ENCODE measurements around the gene CPZ.

DNA sequence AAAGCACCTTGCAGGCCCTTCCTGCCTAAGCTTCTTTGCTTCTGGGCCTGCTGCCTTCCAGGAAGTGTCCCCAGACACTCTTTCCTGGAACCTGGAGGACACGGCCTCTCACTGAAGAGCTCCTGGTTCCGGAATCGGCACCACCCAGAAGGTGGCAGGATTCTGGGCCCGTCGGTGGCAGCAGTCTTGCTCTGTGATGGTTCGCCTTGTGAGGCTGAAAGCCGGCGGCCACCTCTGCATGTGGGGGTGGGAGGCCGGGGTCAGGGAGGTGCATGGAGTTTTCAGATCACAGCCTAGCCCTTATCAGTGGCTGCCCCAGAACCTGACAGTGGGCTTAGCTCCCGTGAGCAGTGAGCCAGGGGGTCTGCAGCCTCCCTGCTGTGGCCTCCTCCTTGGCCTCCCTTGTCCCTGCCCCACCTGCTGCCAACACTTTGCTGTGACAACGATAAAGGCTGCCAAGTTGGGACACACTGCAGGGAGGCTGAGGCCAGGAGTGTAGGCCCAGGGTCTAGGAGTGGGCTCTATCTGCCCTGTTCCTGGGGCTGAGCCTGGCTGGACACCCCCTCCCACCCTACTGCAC lies 43.1 kb upstream of the CPZ start:
- TF ChIP-seq POLR2AphosphoS5 (IDR thresholded peaks at IDR 0.05; ENCODE audit: low read depth, low read length) (no peak), SIN3A (IDR thresholded peaks at IDR 0.05; ENCODE audit: borderline replicate concordance, insufficient read depth, low read length) (no peak), TAF1 (IDR thresholded peaks at IDR 0.05; ENCODE audit: borderline replicate concordance, insufficient read depth, low read length) (no peak)
- TF ChIP-seq, protein P1, sequence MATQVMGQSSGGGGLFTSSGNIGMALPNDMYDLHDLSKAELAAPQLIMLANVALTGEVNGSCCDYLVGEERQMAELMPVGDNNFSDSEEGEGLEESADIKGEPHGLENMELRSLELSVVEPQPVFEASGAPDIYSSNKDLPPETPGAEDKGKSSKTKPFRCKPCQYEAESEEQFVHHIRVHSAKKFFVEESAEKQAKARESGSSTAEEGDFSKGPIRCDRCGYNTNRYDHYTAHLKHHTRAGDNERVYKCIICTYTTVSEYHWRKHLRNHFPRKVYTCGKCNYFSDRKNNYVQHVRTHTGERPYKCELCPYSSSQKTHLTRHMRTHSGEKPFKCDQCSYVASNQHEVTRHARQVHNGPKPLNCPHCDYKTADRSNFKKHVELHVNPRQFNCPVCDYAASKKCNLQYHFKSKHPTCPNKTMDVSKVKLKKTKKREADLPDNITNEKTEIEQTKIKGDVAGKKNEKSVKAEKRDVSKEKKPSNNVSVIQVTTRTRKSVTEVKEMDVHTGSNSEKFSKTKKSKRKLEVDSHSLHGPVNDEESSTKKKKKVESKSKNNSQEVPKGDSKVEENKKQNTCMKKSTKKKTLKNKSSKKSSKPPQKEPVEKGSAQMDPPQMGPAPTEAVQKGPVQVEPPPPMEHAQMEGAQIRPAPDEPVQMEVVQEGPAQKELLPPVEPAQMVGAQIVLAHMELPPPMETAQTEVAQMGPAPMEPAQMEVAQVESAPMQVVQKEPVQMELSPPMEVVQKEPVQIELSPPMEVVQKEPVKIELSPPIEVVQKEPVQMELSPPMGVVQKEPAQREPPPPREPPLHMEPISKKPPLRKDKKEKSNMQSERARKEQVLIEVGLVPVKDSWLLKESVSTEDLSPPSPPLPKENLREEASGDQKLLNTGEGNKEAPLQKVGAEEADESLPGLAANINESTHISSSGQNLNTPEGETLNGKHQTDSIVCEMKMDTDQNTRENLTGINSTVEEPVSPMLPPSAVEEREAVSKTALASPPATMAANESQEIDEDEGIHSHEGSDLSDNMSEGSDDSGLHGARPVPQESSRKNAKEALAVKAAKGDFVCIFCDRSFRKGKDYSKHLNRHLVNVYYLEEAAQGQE (IDR thresholded peaks at IDR 0.05; ENCODE audit: insufficient read depth in 1 of 2, low read depth in 2 of 2, low read length in 2 of 2): no peak

All from PFSK-1 (cell line).